Neural cell (in vitro differentiated cells): Measurements from ENCODE around the gene GRAPL.
"Not testable (repeated sequence)": the region's sequence is repeated elsewhere in the genome, so short reads cannot be mapped to it uniquely, and the experiment has no call there.

ENCODE experiments used
- CTCF ChIP-seq: fragments of 450-650 bp; IDR thresholded peaks from 2 replicates; pipeline ENCODE4 v1.5.1; 2014; ENCODE audit warnings: antibody characterized with exemption, mild to moderate bottlenecking, moderate library complexity; ENCODE audit not compliant: poor library complexity, severe bottlenecking
- EP300 ChIP-seq: fragments of 450-650 bp; conservative IDR thresholded peaks from 2 replicates; pipeline ENCODE4 v1.6.1; 2014; ENCODE audit warnings: antibody characterized with exemption, mild to moderate bottlenecking, moderate library complexity; ENCODE audit not compliant: poor library complexity, severe bottlenecking
- EZH2 ChIP-seq: fragments of 200-600, 300-800 bp; shearing (Covaris generic), sonication (generic); IDR thresholded peaks from 2 replicates; pipeline ENCODE4 v1.6.1; 2014; ENCODE audit warnings: antibody characterized with exemption, low read length, borderline replicate concordance, mild to moderate bottlenecking; ENCODE audit not compliant: insufficient read depth, poor library complexity, severe bottlenecking
- POLR2AphosphoS5 ChIP-seq: IDR thresholded peaks from 2 replicates; pipeline ENCODE4 v1.6.1; 2012
- REST ChIP-seq: IDR thresholded peaks from 2 replicates; pipeline ENCODE4 v1.6.1; 2012; ENCODE audit warnings: borderline replicate concordance
- SMC3 ChIP-seq: fragments of 450-650 bp; conservative IDR thresholded peaks from 2 replicates; pipeline ENCODE4 v1.6.1; 2014; ENCODE audit warnings: antibody characterized with exemption, mild to moderate bottlenecking, moderate library complexity; ENCODE audit not compliant: poor library complexity

GRCh38 chr17:19157628-19158027 lies 30.2 kb downstream of the GRAPL start:
- not testable (repeated sequence) for TF ChIP-seq CTCF, REST, EZH2, POLR2AphosphoS5, EP300, SMC3
